ENCODE results near the gene TC2N. TPM values are rescaled to one million over a fixed set of nuclear protein-coding genes. Genes with fewer than 3 reads are reported as not detected.

Gene TC2N
- total and polyA plus RNA-seq, 7 donors, result 12.1 to 49.2 (median 28.2) TPM

- Histone ChIP-seq H3K4me1 (peaks cover 0 to 41% (median 11%) of the 10 kb centered on the region in 4 donors), H3K36me3 (no peaks in the 10 kb centered on the region), H3K4me3 (no peak overlapping the region), H3K9me3 (no peaks in the 10 kb centered on the region), H3K27me3 (no peaks in the 10 kb centered on the region), H3K27ac (peak overlapping the region in 1 of 4 donors; percentile 58)
- DNase-seq, result no peak
- 63 to 72% methylated on average over 5 of the region's 5 CpGs for WGBS, 2 donors
- TF ChIP-seq CTCF (IDR thresholded peaks at IDR 0.05), result no peak
- no peak for TF ChIP-seq POLR2A (IDR thresholded peaks at IDR 0.05)
- TF ChIP-seq EP300 (IDR thresholded peaks at IDR 0.05), result no peak
- intact Hi-C loops (cut with DNase I), result no loop called here
These were observed 134.9 kb downstream of the TC2N start for GRCh38 chr14:91732439-91732838.

GRCh38 chr14:91731986-91732385, 135.3 kb downstream of the TC2N start, which contains the start of gene CATSPERB:
Gene CATSPERB (minus strand): TSS chr14:91732086. CDS start chr14:91729479, 2,607 bp downstream.
- WGBS, 2 donors, result 92 to 97% methylated on average over 2 of the region's 2 CpGs
- Histone ChIP-seq H3K4me3 (no peak within 1 kb of the TSS), H3K27me3 (no peaks in the 10 kb centered on the region), H3K9me3 (no peaks in the 10 kb centered on the region), H3K4me1 (peaks cover 0 to 44% (median 15%) of the 10 kb centered on the region in 4 donors), H3K27ac (peak within 1 kb of the TSS in 1 of 4 donors; percentile 58), H3K36me3 (no peaks in the 10 kb centered on the region)
- no peak for DNase-seq
- TF ChIP-seq CTCF (IDR thresholded peaks at IDR 0.05) (no peak), EP300 (IDR thresholded peaks at IDR 0.05) (no peak), POLR2AphosphoS5 (IDR thresholded peaks at IDR 0.05) (no peak), POLR2A (IDR thresholded peaks at IDR 0.05) (no peak)
- intact Hi-C loops (cut with DNase I), result no loop called here

GRCh38 chr14:91731018-91731417, 136.3 kb downstream of the TC2N start:
- H3K4me1 ChIP-seq, result peaks cover 0 to 53% (median 19%) of the 10 kb centered on the region in 4 donors
- H3K4me3 ChIP-seq, result no peak overlapping the region
- no peaks in the 10 kb centered on the region for H3K36me3 ChIP-seq
- peak overlapping the region in 1 of 4 donors; percentile 68 for H3K27ac ChIP-seq
- intact Hi-C loops (cut with DNase I), result no loop called here
- 66 to 90% methylated on average over 2 of the region's 2 CpGs for WGBS, 2 donors
- DNase-seq, result no peak
- H3K9me3 ChIP-seq, result no peaks in the 10 kb centered on the region
- TF ChIP-seq EP300 (IDR thresholded peaks at IDR 0.05) (no peak), CTCF (IDR thresholded peaks at IDR 0.05) (no peak), POLR2A (IDR thresholded peaks at IDR 0.05) (no peak), POLR2AphosphoS5 (IDR thresholded peaks at IDR 0.05) (no peak)
- H3K27me3 ChIP-seq, result no peaks in the 10 kb centered on the region

GRCh38 chr14:91729756-91730155, 137.6 kb downstream of the TC2N start:
- H3K4me1 ChIP-seq, result peaks cover 0 to 53% (median 19%) of the 10 kb centered on the region in 4 donors
- no peaks in the 10 kb centered on the region for H3K36me3 ChIP-seq
- no peaks in the 10 kb centered on the region for H3K27me3 ChIP-seq
- DNase-seq, result no peak
- intact Hi-C loops (cut with DNase I), result no loop called here
- H3K27ac ChIP-seq, result peak overlapping the region in 1 of 4 donors; percentile 68
- 88 to 89% methylated on average over 3 of the region's 3 CpGs for WGBS, 2 donors
- H3K9me3 ChIP-seq, result no peaks in the 10 kb centered on the region
- TF ChIP-seq POLR2AphosphoS5 (IDR thresholded peaks at IDR 0.05) (peak in 1 of 4 donors; percentile 26), CTCF (IDR thresholded peaks at IDR 0.05) (no peak)
- H3K4me3 ChIP-seq, result no peak overlapping the region

Other genes starting within 250 kb of the TC2N start
- 1 to 10 TPM in 2 of 4 donors, under 1 TPM in 2; 0.14 to 6.7 (median 0.87) TPM for gene CATSPERB, start 135.4 kb downstream of the TC2N start, total RNA-seq
- gene CATSPERB, start 135.4 kb downstream of the TC2N start, polyA plus RNA-seq, result 1 to 10 TPM in 2 of 3 donors, under 1 TPM in 1; 0.60 to 1.9 (median 1.6) TPM
- 100 to 1,000 TPM in 2 of 4 donors, 10 to 100 TPM in 2; 91.8 to 253 (median 103) TPM for gene FBLN5, start 80.2 kb upstream of the TC2N start, total RNA-seq
- gene FBLN5, start 80.2 kb upstream of the TC2N start, polyA plus RNA-seq, result 10 to 100 TPM in 2 of 3 donors, 1 to 10 TPM in 1; 3.0 to 25.8 (median 19.5) TPM
- 10 to 100 TPM; 21.3 to 35.5 (median 32.4) TPM for gene TRIP11, start 172.5 kb upstream of the TC2N start, total RNA-seq
- 1 to 10 TPM; 2.3 to 7.2 (median 7.1) TPM for gene TRIP11, start 172.5 kb upstream of the TC2N start, polyA plus RNA-seq
- gene ATXN3, start 239.0 kb upstream of the TC2N start, total RNA-seq, result 10 to 100 TPM; 30.4 to 48.5 (median 35.4) TPM
- 10 to 100 TPM in 2 of 3 donors, 1 to 10 TPM in 1; 9.0 to 13.9 (median 13.8) TPM for gene ATXN3, start 239.0 kb upstream of the TC2N start, polyA plus RNA-seq

All from sigmoid colon (tissue), 7 donors.